B cell (primary cell): Measurements from ENCODE around the gene MYO1H. TPM values are rescaled to one million over a fixed set of nuclear protein-coding genes. Genes with fewer than 3 reads are reported as not detected.

ENCODE experiments used
- ATAC-seq: fragments of 200-7000 bp; cut with Tn5 transposase; one replicate; pipeline ENCODE4 v1.10.0; 2021; ENCODE audit warnings: low read depth, mild to moderate bottlenecking, moderate number of reproducible peaks, moderate library complexity
- CTCF ChIA-PET: fragments of 350-600 bp; sonication (Branson Sonifier 250); formaldehyde crosslinking; loops from one replicate; lab custom pipeline; 2021; ENCODE audit warnings: antibody characterized with exemption, inconsistent platforms; lab: Charles Lee
- POLR2A ChIA-PET: fragments of 350-600 bp; sonication (Branson Sonifier 250); formaldehyde crosslinking; loops from one replicate; lab custom pipeline; 2021; ENCODE audit warnings: antibody characterized with exemption; lab: Charles Lee
- DNase-seq: peaks from one replicate; pipeline ENCODE4 v3.0.0; 2013
- H2AFZ ChIP-seq: 2 replicates; pipeline ENCODE4 v1.6.1; 2012; ENCODE audit warnings: mild to moderate bottlenecking, low read depth, low read length; ENCODE audit not compliant: insufficient read depth, poor library complexity, severe bottlenecking
- H3K27ac ChIP-seq, 2 donors: 1 replicate in 1 of 2; 2 replicates in 1 of 2; pipeline ENCODE4 v1.5.1; 2012 to 2013; ENCODE audit warnings: low read length in 2 of 2, mild to moderate bottlenecking in 2 of 2, moderate library complexity in 1 of 2
- H3K27me3 ChIP-seq, 4 experiments: fragments of 200-600 bp in 1 of 4; sonication (generic) in 1 of 4; replicated peaks in 1 of 4; 1 replicate in 2 of 4; 2 replicates in 2 of 4; pipeline versions ENCODE4 v1.6.1 to v1.7.0; 2013 to 2016; ENCODE audit warnings: low read length in 3 of 4, mild to moderate bottlenecking in 2 of 4, mixed read lengths in 1 of 4, moderate library complexity in 1 of 4; ENCODE audit not compliant: insufficient read depth in 4 of 4, control insufficient read depth in 3 of 4; ENCODE audit errors: control extremely low read depth in 1 of 4
- H3K36me3 ChIP-seq, 2 experiments: replicated peaks in 1 of 2; 1 replicate in 1 of 2; 2 replicates in 1 of 2; pipeline versions ENCODE4 v1.6.1 to v1.7.1; 2013; ENCODE audit warnings: low read length in 1 of 2; ENCODE audit not compliant: insufficient read depth in 2 of 2, control insufficient read depth in 1 of 2; ENCODE audit errors: control extremely low read depth in 1 of 2, extremely low read depth in 1 of 2
- H3K4me1 ChIP-seq, 2 donors: fragments of 200-600 bp in 1 of 2; sonication (generic) in 1 of 2; 1 replicate in 1 of 2; 2 replicates in 1 of 2; pipeline versions ENCODE4 v1.5.1 to v1.6.1; 2013 to 2017; ENCODE audit warnings: low read length in 2 of 2; ENCODE audit not compliant: control insufficient read depth in 2 of 2, insufficient read depth in 2 of 2
- H3K4me2 ChIP-seq: replicated peaks from 2 replicates; pipeline ENCODE3; 2012; ENCODE audit warnings: mild to moderate bottlenecking, low read depth, low read length; ENCODE audit not compliant: poor library complexity, severe bottlenecking
- H3K4me3 ChIP-seq, 5 experiments: fragments of 200-600 bp in 1 of 5; sonication (generic) in 1 of 5; 1 replicate in 3 of 5; 2 replicates in 2 of 5; pipeline versions ENCODE4 v1.5.1 to v1.7.0; 2011 to 2016; ENCODE audit warnings: low read length in 4 of 5, mild to moderate bottlenecking in 4 of 5, low read depth in 2 of 5, control low read depth in 1 of 5, moderate library complexity in 1 of 5; ENCODE audit not compliant: insufficient read depth in 1 of 5; ENCODE audit errors: control extremely low read depth in 1 of 5, extremely low read depth in 1 of 5
- H3K79me2 ChIP-seq: fragments of 200-600 bp; sonication (generic); one replicate; pipeline ENCODE4 v1.6.0; 2016; ENCODE audit warnings: low read length; ENCODE audit not compliant: control insufficient read depth, insufficient read depth
- H3K9ac ChIP-seq: fragments of 200-600 bp; sonication (generic); 2 replicates; pipeline ENCODE4 v1.6.1; 2017; ENCODE audit warnings: mild to moderate bottlenecking, low read length, moderate library complexity
- H3K9me3 ChIP-seq, 3 donors: one replicate each; pipeline versions ENCODE4 v1.6.1 to v1.7.1; 2013; ENCODE audit warnings: low read length in 2 of 3; ENCODE audit not compliant: control insufficient read depth in 2 of 3, insufficient read depth in 1 of 3; ENCODE audit errors: control extremely low read depth in 1 of 3
- H4K20me1 ChIP-seq: 2 replicates; pipeline ENCODE4 v1.6.0; 2012; ENCODE audit warnings: mild to moderate bottlenecking, low read length; ENCODE audit not compliant: insufficient read depth, control insufficient read depth, poor library complexity, severe bottlenecking
- H3K27ac Mint-ChIP-seq: one replicate; pipeline ENCODE4 v1.8.0; 2021; ENCODE audit warnings: mixed read lengths
- H3K27me3 Mint-ChIP-seq: one replicate; pipeline ENCODE4 v1.8.0; 2021; ENCODE audit warnings: mixed read lengths
- H3K4me1 Mint-ChIP-seq: one replicate; pipeline ENCODE4 v1.8.0; 2021; ENCODE audit warnings: mixed read lengths
- H3K4me3 Mint-ChIP-seq: one replicate; pipeline ENCODE4 v1.8.0; 2021; ENCODE audit warnings: mixed read lengths
- H3K9me3 Mint-ChIP-seq: one replicate; pipeline ENCODE4 v1.8.0; 2022; ENCODE audit warnings: mixed read lengths; ENCODE audit not compliant: insufficient read depth
- EZH2 ChIP-seq: IDR thresholded peaks from 2 replicates; pipeline ENCODE4 v1.6.1; 2012; ENCODE audit warnings: borderline replicate concordance, low read depth, mild to moderate bottlenecking, moderate library complexity, low read length; ENCODE audit not compliant: insufficient read depth, poor library complexity, severe bottlenecking
- WGBS: methylation state at CpG from one replicate; pipeline ENCODE4 v1.1.5; 2013; ENCODE audit warnings: missing lambda C conversion rate; ENCODE audit not compliant: insufficient coverage; 5-methylcytosine and 5-hydroxymethylcytosine counted together
- intact Hi-C: fragments of 100-400 bp; cut with micrococcal nuclease; formaldehyde crosslinking; loops from one replicate; pipeline ENCODE4 v1.10.0; 2022
- polyA plus RNA-seq: library from polyadenylated mRNA; depleted of rRNA; stranded (reverse); fragments of >200 nt; gene quantifications from 2 replicates; pipeline ENCODE4 v1.2.3, GENCODE V29; 2012
- total RNA-seq, 2 donors: library from RNA; stranded (reverse); fragments of 120-200 nt in 1 of 2; gene quantifications; 1 replicate in 1 of 2; 2 replicates in 1 of 2; pipeline versions ENCODE4 v1.2.3 to v1.2.4, GENCODE V29; 2013 to 2022
- TF ChIP-seq, protein P1 (sequence below): fragments of 200-600 bp; IDR thresholded peaks from one replicate; pipeline ENCODE4 v1.8.0; 2022; ENCODE audit warnings: antibody characterized with exemption, mild to moderate bottlenecking

The MYO1H gene
- total and polyA plus RNA-seq, 2 donors (not counting 1 experiment from before 2014, with no cell fraction given) = not detected

DNA sequence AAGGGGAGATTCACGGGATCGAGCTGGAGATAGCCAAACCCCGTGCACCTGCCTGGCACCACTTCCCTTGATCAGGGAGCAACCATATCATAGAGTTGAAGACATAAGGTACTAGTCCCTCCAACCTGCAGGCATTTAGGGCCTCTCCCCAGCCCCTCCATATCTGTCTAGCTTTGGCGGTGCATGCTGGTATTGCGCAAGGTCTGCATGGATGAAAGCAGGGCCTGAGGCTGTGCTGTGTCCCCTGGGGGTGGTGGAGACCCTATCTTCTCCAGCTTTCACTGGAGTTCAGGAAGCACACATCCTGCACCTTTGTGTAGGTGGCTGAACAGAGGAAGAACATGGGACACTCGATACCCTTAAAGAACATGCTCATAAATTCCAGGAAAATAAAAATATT, 82.5 kb downstream of the MYO1H start:
- Histone ChIP-seq H3K9me3 (peaks cover 0 to 6% (median 0%) of the 10 kb centered on the region in 3 donors), H3K9ac (no peak overlapping the region), H3K27ac (no peak overlapping the region), H2AFZ (no peak overlapping the region), H3K4me2 (no peak overlapping the region), H3K4me3 (no peak overlapping the region), H3K27me3 (peaks cover 0 to 5% (median 0%) of the 10 kb centered on the region in 4 experiments), H3K4me1 (peaks cover 5 to 7% of the 10 kb centered on the region in 2 donors), H4K20me1 (no peaks in the 10 kb centered on the region), H3K36me3 (no peaks in the 10 kb centered on the region), H3K79me2 (no peaks in the 10 kb centered on the region)
- ChIA-PET CTCF (interaction anchor here (0.8 to 1.4 kb wide), 2 partner anchors 33 to 345 kb away, joined by 3 read pairs; no protein-coding TSS in a partner anchor), POLR2A (no interaction called here)
- H3K4me1 Mint-ChIP-seq = peaks cover 8% of the 10 kb centered on the region
- intact Hi-C loops = no loop called here
- H3K27ac Mint-ChIP-seq = no peak overlapping the region
- DNase-seq (no peak), ATAC-seq (no peak)
- H3K27me3 Mint-ChIP-seq = no peaks in the 10 kb centered on the region
- WGBS = 97% methylated on average over 4 of the region's 6 CpGs
- H3K4me3 Mint-ChIP-seq = no peak overlapping the region
- H3K9me3 Mint-ChIP-seq = peaks cover 4% of the 10 kb centered on the region
- TF ChIP-seq, protein P1, sequence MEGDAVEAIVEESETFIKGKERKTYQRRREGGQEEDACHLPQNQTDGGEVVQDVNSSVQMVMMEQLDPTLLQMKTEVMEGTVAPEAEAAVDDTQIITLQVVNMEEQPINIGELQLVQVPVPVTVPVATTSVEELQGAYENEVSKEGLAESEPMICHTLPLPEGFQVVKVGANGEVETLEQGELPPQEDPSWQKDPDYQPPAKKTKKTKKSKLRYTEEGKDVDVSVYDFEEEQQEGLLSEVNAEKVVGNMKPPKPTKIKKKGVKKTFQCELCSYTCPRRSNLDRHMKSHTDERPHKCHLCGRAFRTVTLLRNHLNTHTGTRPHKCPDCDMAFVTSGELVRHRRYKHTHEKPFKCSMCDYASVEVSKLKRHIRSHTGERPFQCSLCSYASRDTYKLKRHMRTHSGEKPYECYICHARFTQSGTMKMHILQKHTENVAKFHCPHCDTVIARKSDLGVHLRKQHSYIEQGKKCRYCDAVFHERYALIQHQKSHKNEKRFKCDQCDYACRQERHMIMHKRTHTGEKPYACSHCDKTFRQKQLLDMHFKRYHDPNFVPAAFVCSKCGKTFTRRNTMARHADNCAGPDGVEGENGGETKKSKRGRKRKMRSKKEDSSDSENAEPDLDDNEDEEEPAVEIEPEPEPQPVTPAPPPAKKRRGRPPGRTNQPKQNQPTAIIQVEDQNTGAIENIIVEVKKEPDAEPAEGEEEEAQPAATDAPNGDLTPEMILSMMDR = no peak
- no peak for TF ChIP-seq EZH2

DNA sequence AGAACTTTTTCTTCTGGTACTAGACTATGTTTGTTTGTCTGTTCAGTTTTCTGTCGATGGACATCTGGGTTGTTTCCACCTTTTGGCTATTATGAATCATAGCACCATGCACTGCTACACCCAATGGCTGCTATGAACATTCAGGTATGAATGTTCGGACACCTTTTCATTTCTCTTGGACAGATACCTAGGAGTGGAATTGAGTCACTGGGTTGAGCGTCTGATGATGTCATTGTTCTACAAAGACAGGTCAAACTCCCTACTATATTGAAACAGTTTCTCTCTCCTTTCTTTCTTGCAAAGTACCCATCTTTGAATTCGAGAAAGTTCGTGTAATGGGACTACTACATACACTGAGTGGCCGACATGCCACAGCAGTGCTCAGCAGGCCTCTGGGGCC, 84.7 kb downstream of the MYO1H start:
- no peaks in the 10 kb centered on the region for H3K27me3 Mint-ChIP-seq
- Histone ChIP-seq H3K36me3 (no peaks in the 10 kb centered on the region), H3K4me2 (no peak overlapping the region), H3K4me1 (peaks cover 5 to 7% of the 10 kb centered on the region in 2 donors), H3K9ac (no peak overlapping the region), H3K27ac (no peak overlapping the region), H2AFZ (peak overlapping the region; percentile 85), H3K9me3 (peaks cover 0 to 6% (median 0%) of the 10 kb centered on the region in 3 donors), H3K27me3 (peaks cover 0 to 5% (median 0%) of the 10 kb centered on the region in 4 experiments), H4K20me1 (no peaks in the 10 kb centered on the region), H3K79me2 (no peaks in the 10 kb centered on the region), H3K4me3 (no peak overlapping the region)
- ChIA-PET POLR2A (no interaction called here), CTCF (interaction anchor here (1.1 to 1.9 kb wide), 7 partner anchors 10 to 413 kb away, joined by 4 to 10 read pairs (median 4); no protein-coding TSS in a partner anchor)
- H3K4me3 Mint-ChIP-seq = no peak overlapping the region
- H3K4me1 Mint-ChIP-seq = peaks cover 8% of the 10 kb centered on the region
- intact Hi-C loops = no loop called here
- no peak overlapping the region for H3K27ac Mint-ChIP-seq
- H3K9me3 Mint-ChIP-seq = peaks cover 4% of the 10 kb centered on the region
- WGBS = 60% methylated on average over 3 of the region's 6 CpGs
- DNase-seq (no peak), ATAC-seq (no peak)
- no peak for TF ChIP-seq EZH2
- TF ChIP-seq, protein P1 = no peak
